Activated T-cell treated with anti-CD3 and anti-CD28 coated beads for 24 hours (primary cell): ENCODE results near the gene PDE8B.

ENCODE experiments used
- DNase-seq: peaks from one replicate; pipeline ENCODE4 v3.0.0-alpha.2; 2020; ENCODE audit warnings: low read depth

Gene PDE8B

DNA sequence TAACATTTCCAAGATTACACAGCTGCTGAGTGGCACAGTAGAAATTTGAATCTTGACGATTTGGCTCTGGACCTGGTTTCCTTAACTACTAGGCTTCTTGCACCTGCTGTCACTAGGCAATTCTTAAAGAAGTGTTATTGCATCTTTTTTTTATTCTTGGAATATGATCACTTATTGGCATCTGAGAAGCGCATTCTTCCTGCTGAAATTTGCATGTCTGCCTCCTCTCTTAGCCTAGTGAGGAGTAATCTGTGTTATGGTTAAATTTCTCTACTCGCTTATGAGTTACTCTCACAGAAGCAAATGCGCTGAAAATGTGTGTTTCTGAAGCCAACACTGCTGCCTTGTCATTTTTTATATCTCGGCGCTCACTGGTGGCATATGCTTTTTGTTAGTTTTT, 192.3 kb downstream of the PDE8B start:
- no peak for DNase-seq

DNA sequence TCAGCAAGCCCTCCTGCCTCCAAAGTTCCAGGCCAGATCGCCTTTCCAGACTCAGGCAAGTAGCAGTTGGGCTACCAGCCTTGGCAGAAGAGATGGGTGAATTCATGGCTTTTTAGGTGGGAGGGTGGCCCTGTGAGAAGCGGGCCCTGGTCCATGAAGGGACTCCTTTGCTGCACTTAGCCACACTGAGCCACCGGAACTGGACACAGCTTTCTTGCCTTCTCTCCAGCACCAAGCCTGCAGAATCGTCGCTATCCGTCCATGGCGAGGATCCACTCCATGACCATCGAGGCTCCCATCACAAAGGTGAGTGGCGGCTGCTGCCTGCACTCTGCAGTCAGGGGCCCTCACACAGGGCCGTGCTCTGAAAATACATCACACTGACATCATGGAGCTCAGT, 196.7 kb downstream of the PDE8B start:
- no peak for DNase-seq

DNA sequence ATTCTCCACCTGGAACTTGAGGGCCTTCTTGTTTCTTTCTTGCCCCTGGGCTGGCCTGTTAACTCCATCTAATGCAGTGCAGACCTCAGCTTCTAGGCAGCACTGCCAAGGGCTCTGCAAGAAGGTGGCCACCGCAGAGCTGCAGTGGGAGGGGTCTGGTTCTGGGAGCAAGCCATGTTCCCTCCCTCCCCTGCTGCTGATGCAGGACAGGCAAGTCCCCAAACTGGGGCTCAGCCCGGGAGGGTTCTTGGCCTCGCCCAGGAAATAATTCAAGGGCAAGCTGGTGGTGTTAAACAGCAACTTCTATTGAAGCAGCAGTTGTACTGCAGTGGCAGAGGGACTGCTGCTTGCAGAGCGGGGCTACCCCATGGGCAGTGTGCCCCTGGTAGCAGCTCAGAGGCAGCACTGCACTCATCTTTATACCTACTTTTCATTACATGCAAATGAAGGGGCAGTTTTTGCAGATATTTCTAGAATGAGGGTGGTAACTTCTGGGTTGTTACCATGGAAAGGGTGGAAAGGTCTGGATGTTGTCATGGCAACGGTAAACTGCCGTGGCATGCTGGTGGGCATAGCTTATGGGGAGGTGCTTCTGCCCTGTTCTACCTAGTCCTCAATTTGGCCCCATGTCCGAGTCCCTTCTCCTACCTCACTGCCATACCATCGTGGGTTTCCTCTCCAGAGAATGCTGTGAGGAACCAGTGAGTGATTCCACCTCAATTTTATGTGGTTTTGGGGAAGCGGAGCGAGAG, 199.6 kb downstream of the PDE8B start:
- no peak for DNase-seq

DNA sequence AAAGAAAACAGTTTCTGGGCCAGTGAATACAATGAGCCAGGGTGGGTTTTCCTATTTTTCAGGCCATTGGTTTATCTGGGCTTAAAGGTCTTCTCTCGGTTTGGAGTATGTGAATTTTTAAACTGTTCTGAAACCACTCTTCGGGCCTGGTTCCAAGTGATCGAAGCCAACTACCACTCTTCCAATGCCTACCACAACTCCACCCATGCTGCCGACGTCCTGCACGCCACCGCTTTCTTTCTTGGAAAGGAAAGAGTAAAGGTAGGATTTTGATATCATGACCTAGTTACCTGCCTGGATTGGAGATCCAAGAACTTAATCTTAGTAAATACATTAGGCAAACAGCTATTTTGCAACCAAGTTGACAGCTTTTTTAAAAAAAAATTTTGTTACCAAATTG, 202.6 kb downstream of the PDE8B start:
- no peak for DNase-seq

DNA sequence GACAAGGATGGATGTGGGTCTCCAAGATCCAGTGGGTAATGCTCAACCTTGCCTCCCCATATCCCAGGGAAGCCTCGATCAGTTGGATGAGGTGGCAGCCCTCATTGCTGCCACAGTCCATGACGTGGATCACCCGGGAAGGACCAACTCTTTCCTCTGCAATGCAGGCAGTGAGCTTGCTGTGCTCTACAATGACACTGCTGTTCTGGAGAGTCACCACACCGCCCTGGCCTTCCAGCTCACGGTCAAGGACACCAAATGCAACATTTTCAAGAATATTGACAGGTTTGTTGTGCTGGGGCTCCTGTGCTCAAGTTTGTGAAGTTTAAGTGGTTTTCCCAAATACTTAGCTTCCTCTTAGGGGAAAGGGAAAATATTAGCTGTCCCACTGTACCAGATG, 207.7 kb downstream of the PDE8B start:
- no peak for DNase-seq

DNA sequence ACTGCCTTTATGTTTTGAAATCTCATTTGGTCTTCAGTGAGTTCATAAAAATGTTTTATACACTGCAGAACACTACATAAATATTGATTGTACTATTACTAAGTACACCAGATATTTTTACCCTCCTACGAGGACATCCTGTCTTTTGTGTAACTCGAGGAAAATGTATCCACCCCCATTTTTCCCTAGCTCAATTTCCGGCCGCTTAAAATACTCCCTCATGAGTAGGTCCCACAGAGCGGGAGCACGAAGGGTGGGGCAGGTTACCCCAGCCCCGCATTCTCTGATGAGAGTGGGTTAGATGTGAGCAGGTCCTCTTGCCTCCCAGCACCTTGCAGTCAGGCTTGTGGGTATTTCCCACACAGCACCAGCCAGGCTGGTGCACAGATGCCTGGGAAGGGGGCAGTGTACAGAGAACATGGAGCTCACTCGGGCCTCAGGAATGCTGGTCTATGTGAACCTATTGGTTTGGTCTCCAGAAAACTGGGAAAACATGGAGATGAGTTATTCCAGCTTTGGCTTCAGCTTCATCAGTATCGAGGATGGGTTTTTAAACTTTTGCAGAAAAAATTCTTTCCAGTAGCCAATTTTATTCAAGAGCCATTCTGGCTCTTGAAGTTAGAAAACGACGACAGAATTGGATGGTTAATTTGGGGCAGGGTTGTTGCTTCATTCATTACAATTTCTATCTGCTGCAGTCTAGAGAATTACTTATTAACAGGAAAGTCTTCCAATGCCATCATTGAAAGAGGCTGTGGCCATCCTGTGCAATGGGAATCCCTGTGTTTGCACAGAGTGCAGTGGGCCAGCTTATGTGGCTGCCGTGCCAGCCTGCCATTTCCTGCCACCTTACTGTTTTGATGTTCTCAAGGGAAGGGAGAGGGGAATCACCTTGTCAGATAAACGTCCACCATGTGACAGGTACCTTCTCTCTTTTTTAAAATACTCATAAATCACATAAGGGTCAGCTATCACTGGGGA, 208.4 kb downstream of the PDE8B start:
- DNase-seq = no peak

DNA sequence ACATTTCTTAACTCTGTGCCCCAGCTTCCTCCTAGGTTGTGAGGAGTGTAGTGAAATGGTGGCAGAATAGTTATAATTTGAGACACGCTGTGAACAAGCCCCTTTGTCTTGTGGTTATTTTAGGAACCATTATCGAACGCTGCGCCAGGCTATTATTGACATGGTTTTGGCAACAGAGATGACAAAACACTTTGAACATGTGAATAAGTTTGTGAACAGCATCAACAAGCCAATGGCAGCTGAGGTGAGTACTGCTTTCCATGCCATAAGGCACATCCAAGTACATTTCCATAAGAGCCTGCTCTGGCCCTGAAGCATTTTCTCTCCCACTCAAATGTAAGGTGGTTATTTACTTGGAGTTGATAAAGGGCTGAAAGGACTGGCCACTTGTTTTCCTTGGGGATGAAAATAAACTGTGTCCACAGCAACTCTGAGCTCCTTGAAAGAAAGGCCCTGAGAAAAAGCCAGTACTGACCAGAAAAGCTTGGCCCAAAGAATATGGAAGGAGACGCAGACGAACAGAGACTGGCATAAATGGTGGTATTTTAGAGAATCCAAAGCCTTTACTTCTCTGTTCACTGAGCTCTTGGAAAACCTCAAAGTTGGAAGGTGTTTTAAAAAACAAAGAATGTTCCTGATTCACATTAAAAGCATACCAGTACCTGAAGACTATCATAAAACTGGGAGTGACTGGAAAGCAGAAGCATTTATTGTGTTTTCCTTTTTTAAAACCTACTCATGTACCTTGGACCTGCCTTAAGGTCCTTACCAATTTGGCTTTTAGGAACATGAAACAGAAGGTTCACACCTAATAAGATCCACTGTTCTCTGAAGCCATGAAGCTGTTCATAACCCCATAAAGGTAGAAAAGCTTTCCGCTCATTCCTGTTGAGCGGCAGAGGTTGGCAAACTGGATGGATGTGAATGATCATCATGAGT, 209.4 kb downstream of the PDE8B start:
- DNase-seq = no peak

DNA sequence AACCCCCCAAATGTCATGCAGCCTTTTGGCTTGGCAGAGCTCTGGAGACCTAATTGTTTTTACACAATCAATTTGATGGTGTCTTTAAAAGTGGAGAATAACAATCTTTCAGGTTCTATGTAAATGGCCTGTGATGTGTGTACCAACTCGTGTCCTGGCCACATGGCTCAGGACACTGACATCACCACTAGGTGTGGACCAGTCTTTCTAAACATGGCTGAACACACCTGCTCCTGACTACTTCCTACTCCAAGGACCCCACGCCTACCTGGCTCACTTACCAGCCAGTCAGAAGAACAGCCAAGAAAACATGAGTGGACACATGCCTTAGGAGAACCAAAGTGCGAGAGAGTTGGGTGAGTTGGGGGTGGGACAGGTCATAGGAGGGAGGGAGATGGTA, 210.5 kb downstream of the PDE8B start:
- DNase-seq = no peak

DNA sequence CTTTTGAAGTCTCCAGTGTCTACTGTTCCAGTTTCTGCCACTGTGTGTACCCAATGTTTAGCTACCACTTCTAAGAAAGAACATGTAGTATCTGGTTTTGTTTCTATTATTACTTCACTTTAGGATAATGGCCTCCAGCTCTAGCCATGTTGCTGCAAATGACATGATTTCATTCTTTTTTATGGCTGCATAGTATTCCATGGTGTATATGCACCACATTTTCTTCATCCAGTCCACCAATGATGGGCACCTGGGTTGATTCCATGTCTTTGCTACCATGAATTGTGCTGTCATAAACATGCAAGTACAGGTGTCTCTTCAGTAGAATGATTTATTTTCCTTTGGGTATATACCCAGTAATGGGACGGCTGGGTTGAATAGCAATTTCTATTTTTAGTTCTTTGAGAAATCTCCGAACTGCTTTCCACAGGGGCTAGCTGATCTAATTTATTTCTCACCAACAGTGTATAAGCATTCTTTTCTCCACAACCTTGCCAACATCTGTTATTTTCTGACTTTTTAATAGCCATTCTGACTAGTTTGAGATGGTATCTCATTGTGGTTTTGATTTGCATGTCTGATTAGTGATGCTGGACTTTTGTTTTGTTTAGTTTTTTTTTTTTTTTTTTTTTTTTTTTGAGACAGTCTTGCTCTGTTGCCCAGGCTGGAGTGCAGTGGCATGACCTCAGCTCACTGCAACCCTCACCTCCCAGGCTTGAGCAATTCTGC, 212.7 kb downstream of the PDE8B start:
- no peak for DNase-seq

DNA sequence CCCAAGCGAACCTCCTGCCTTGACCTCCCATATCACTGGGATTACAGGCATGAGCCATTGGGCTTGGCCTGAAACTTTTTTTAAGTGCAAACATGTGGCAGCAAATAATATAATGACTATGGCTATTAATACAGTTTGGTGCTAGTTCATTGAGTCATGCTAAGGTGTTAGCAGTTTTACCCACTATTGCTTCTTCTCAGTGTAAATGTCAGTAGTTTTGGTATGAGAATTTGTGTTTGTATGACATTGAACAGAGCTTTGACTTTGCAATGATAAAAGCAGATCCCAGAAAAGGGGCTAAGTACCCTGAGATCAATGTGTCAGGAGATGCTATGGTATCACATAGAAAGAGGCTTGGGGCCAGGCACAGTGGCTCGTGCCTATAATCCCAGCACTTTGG, 214.4 kb downstream of the PDE8B start:
- DNase-seq = no peak

DNA sequence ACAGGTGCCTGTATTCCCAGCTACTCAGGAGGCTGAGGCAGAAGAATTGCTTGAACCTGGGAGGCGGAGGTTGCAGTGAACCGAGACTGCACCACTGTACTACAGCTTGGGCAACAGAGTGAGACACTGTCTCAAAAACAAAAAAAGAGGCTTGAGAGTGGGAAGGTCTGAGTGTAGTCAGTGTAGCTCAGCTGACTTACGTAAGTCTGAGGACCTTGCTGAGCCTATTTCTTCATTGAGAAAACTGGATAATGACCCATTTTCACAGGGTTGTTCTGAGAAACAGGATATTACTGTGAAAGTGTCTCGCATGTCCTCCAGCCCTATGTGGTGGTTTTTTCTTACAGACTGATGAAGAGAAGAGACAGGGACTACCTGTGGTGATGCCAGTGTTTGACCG, 214.9 kb downstream of the PDE8B start:
- no peak for DNase-seq

DNA sequence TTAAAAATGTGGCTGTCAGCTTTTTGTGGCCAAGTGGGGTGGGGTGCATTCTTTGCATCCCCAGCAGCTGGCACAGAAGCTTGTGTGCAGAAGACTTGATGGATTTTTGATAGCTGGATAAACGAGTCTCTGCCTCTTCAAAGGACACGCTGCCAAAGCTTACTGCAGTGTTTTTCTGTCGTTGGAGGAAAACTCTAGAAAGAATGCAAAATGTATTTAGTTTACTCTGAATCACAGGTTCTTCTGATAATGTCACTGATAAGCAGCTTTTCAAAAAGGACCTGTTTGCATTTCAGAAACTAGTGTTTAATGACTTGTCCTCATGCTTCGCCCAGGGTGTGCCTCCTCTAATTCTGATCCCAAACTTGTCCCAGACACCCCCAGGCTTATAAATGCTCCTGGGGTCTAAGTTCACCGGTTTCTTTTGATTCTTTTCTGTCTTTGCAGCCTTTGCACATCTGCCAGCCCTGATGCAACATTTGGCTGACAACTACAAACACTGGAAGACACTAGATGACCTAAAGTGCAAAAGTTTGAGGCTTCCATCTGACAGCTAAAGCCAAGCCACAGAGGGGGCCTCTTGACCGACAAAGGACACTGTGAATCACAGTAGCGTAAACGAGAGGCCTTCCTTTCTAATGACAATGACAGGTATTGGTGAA, 215.6 kb downstream of the PDE8B start:
- DNase-seq = no peak

DNA sequence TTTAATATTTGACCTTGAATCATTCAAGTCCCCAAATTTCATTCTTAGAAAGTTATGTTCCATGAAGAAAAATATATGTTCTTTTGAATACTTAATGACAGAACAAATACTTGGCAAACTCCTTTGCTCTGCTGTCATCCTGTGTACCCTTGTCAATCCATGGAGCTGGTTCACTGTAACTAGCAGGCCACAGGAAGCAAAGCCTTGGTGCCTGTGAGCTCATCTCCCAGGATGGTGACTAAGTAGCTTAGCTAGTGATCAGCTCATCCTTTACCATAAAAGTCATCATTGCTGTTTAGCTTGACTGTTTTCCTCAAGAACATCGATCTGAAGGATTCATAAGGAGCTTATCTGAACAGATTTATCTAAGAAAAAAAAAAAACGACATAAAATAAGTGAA, 216.2 kb downstream of the PDE8B start:
- DNase-seq = no peak

DNA sequence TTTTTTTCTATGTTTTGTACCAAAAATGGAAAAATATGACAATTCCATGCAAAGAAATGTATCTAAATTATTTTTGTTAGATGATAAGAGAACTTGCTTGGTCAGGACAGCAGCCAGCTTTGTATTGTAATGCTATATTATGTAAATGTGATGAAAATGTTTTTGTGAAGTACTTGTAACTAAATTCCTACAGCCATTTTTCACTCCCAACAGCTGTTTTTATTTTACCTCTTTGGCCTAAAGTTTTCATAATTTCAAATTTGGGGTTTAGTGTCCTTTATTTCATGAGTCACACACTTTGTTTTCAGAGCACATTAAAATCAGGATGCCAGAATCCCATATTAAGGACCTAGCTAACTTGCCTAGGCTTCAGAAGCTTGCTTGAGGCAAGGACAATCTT, 217.5 kb downstream of the PDE8B start:
- DNase-seq = no peak

DNA sequence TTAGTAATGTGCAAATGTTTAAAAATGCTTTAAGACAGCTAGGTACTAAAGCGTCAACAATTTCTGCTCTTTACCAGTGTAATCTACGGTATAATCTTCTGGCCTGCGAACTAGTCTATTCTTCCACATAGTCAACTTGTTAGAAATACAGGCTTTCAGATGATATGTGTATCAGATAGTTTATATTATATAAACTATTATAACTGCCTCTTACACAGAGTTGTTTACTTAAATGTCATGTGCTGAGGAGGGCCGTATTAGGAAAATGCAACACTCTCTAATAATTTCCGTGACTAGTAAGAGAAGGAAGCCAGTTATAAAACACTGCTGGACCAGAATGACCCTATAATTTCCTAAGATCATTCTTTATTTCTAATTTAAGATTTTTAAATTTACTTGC, 218.0 kb downstream of the PDE8B start:
- DNase-seq = no peak

DNA sequence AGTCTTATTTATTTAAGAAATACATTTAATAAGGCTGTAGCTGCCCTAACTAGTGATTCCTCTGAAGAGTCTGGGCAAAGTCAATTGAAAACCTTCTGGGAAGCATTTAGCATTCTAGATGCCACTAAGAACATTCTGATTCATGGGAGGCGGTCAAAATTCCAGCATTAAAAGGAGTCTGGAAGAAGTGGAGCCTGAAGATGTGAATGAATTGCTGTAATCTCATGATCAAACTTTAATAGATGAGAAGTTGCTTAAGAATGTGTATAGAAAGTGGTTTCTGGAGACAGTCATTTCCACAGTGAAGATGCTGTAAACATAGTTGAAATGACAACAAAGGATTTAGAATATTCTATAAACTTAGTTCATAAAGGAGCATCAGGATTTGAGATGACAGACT, 220.2 kb downstream of the PDE8B start:
- no peak for DNase-seq

DNA sequence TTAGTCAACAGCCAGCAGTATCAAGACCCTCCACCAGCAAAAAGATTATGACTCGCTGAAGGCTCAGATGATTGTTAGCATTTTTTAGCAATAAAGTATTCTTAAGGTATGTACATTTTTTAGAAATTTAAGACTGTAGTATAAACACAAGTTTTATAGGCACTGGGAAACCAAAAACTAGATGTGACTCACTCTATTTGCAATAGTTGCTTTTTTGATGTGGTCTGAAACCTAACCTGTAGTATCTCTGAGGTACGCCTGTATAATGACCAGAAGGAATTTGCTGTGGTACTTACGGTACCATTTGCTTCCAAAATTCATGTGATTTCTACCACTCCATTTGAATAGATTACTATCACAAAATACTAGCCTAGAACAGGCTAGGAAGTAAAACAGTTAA, 220.8 kb downstream of the PDE8B start:
- no peak for DNase-seq

DNA sequence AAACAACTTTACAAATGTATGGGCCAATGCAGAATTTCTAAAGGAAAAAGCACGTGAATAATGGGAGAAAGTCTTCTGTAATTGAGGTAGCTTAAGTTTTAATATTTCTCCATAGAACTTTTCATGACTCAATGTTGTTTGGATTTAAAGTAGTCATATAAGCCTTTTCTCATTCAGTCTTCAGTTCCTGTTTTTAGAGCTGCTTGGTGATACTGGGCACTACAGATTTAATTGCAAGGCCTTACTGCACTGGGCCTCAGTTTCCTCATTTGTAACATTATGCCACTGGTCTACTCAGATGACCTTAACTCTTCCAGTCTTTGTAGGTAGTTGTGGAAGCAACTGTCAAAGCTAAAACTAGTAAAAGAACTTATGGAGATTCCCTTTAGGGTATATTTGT, 221.2 kb downstream of the PDE8B start:
- DNase-seq = no peak

DNA sequence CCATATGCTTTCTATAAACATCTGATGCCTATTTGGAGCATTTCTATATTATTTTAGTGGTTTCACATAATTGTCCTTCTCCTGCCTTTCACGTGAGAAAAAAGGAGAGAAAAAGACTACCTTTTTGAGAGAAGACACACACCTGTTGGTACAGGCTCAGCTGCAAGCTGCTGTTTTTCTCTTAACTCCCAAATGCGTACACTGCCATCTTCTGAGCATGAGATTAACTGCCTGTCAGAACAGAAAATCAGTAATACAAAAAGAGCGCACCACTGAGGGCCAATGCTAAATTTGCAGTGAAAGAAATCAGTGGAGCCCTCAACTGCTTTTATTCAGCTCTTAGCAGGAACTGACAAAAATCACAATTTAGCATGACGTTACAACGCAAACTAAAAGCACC, 226.7 kb downstream of the PDE8B start:
- no peak for DNase-seq

DNA sequence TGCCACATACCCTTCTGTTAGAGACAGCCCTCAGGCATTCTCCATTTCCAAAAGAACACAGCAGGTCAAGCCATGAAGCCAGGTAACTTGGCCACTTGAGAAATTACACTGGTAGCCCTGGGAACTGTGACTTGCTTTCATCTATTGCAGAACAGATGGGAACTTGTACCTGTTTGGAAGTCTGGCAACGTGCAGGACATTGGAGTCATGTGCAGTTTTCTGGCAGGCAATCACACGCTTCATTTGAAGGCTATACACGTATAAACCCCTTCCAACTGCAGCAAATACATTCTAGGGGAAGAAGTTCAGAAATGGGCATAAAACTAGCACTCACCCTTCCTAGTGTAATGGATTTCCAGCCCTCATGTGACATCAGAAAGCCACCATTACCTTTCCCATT, 227.6 kb downstream of the PDE8B start:
- no peak for DNase-seq

DNA sequence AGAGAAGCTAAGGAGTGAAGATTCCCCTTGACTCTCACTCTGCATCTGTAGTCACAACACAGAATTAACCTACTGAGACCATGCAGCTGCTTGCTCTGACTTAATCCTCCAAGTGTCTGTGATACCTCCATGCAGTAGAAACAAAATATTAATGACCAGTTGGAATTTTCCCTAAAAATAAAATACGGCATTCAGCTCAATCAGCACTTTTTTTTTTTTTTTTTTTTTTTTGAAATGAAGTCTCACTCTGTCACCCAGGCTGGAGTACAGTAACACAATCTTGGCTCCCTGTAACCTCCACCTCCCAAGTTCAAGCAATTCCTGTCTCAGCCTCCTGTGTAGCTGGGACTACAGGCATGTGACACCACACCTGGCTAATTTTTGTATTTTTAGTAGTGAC, 233.2 kb downstream of the PDE8B start:
- no peak for DNase-seq
